Endothelial cell of umbilical vein (primary cell): Measurements from ENCODE around the gene GJE1.
"Not testable (repeated sequence)": the region's sequence is repeated elsewhere in the genome, so short reads cannot be mapped to it uniquely, and the experiment has no call there.

Source experiments
- CTCF ChIP-seq, 2 donors: IDR thresholded peaks; 1 replicate in 1 of 2; 2 replicates in 1 of 2; pipeline ENCODE4 v1.5.1; 2011; ENCODE audit warnings: low read length in 2 of 2, mild to moderate bottlenecking in 2 of 2, moderate library complexity in 2 of 2, control low read depth in 1 of 2, inconsistent platforms in 1 of 2, low read depth in 1 of 2; ENCODE audit not compliant: insufficient read depth in 1 of 2; ENCODE audit errors: extremely low read depth in 1 of 2
- FOS ChIP-seq: IDR thresholded peaks from 2 replicates; pipeline ENCODE4 v1.6.1; 2011; ENCODE audit warnings: mild to moderate bottlenecking, low read length, moderate library complexity, borderline replicate concordance; ENCODE audit not compliant: insufficient read depth

DNA sequence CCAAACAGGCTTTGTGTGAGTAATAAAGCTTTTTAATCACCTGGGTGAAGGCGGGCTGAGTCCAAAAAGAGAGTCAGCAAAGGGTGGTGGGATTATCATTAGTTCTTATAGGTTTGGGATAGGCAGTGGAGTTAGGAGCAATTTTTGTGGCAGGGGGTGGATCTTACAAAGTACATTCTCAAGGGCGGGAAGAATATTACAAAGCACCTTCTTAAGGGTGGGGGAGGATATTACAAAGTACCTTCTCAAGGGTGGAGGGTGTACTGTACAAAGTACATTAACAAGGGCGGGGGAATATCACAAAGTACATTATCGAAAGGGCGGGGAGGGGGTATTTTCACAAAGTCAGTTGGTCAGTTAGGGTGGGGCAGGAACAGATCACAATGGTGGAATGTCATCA, 27.9 kb upstream of the GJE1 start:
- TF ChIP-seq CTCF (IDR thresholded peaks at IDR 0.05; ENCODE audit: extremely low read depth in 1 of 2, insufficient read depth in 1 of 2, low read depth in 1 of 2, low read length in 2 of 2); FOS: not testable (repeated sequence)
